SHP77 treated with DMSO at 0.1 percent for 48 hours (cell line): ENCODE data around the gene PPFIA2.

Experiments used
- DNase-seq: peaks from one replicate; lab custom pipeline; 2025; lab: John Stamatoyannopoulos, UW

Gene PPFIA2

DNA sequence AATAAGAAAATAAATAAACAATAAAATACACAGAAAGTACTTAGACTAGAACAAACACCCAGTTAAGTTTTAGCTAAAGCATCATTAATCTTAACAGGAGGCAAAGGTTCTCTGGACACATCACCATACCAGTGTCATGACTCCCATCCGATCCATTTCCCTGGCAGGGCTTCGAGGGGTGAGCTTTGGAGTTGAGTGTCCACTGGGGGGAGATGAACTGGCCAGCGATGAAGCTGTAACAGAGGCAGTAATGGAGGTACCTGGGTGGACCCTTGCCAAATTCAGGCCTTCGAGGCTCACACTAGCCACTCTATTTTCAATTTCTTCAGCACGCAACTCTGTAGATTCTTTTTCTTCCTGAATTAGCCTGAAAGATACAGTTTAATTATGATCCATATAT is 411.7 kb downstream of the PPFIA2 start:
- no peak for DNase-seq

DNA sequence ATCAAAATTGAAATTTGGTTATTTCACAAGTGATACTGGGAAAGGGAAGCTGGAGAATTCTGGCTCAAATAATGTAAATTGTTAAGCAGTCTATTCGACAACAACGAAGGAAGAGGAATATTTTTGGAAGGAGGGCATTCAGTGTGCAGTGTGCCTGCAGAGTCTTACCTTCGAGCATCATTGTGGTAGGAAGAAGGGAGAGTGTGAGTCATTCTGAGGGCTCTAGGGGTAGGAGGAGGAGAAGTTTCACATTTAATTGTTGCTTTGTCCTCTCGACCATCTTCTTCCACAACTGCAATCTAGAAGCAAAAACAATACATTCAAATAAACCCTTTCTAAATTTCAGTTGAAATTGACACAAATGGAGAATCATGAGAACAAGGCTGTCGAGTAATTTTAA is 418.2 kb downstream of the PPFIA2 start:
- DNase-seq: no peak

DNA sequence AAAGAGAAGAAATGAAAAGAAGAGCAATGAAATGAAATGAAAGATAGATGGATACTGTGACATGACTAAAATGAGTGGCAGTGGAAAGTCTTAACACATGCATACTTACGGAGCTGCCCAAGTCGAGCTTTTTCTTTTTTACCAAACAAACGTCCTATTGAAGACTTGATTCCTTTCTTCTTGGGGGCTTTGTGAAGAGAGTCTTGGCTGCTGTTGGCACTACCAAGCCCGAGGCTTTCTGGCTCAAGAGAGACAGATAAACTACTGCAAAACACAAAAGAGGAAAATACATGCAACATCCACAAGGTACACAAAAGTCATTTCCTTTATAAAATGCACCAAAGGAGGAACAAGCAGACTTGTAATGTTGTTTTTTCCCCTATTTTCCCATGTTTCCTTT is 420.1 kb downstream of the PPFIA2 start:
- DNase-seq: no peak

DNA sequence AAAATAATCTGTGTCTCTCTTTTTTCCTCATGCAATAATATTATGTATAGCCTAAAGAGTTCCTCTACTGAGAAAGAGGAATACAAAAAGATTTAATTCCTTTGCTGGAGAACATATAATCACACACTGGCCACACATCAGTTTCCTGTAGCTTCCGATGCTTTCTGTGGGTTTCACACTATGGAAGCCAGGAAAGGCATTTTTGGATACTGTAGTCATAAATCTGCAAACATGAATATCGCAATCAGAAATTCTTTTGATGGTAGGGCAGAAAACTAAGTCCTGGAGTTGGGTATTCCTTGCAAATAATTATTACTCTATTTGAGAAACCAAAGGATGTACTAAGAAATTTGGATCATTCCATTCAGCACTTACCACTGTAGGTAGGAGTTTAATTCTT is 421.3 kb downstream of the PPFIA2 start:
- DNase-seq: no peak

DNA sequence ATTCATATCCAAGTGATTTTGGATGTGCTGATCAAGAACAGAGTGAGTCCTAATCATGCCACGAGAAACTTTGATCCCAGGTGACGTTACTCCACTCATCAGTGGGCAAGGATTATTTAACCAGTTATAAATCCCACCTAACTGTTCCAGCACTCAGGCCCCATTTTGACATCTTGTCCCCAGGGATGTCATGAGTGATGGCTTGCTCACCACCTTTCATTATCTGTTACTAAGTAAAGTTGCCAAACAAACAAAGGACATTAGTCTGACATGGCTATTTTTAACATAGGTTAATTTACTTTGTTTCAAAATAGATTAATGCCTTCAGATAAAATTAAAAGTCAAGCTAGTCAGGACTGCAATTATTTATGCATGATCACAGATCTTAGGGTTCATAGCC is 425.3 kb downstream of the PPFIA2 start:
- no peak for DNase-seq

DNA sequence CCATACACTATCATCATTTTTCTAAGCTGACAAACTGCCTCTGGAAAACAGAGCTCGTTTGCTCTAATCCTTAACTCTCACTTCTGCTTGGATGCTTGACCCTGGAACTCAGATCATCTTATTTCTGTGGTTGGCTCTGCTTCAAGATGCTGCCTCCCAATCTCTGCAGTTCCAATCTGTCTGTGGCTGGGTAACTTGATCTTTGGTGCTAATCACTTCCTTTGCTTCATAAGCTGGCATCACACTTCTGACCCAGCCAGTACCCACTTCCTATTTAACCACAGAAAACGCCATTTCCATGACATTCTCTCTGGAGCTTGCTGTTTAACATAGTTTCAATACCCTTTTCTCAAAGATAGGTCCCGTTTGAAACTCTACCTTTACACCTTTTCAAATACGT is 427.1 kb downstream of the PPFIA2 start:
- no peak for DNase-seq

DNA sequence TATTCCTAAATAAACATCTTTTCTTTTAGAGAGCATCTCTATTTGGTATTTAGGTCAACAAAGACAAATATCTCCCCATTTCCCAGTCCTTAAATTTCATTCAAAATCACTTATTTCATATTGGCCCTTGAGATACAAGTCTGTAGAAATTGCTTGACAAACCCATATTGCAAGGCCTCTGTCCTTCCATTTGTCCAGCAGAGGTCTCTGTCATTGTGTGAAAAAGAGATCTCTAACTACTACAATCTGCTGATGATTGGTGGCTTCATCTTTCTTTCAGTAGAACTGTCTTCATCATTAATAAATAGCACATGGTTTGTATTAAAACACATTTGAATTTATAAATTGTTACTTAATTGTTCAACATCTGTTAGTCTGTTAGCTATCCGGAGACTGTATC is 428.7 kb downstream of the PPFIA2 start:
- DNase-seq: no peak

DNA sequence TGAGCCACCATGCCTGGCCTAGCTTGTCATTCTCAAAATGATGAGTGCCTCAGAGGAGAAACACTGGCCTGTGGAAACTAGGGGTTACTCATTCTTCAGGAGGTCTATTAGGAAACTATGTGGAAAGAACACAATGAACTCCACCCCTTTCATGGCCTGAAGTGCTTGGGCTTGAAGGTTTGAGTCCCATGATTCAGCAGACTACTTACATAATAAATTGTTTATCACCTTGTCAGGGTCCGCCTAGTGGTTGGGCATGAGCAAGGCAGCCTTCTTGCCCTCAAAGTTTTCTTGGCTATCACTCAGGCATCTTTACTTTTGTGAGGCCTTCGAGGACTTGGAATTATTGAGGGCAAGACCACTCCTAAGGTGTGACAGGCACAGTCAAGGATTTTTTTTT is 430.1 kb downstream of the PPFIA2 start:
- DNase-seq: no peak

DNA sequence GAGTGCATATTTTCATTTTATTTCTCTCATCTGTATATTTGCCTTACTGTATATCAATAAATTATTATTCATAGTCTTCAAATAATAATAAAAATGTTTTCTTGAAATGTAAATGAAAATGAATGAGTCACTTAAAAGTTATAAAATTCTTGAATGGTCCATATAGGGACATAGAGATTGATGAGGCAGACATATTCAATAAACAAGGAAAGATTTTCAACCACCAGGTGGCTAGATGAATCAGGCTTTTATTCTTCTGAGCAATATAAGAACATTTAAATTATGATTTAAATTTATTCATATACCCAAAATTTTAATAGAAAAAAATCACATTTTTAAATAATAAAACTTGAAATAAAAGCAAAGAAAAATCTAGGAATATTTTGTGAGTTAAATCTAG is 431.7 kb downstream of the PPFIA2 start:
- DNase-seq: no peak

DNA sequence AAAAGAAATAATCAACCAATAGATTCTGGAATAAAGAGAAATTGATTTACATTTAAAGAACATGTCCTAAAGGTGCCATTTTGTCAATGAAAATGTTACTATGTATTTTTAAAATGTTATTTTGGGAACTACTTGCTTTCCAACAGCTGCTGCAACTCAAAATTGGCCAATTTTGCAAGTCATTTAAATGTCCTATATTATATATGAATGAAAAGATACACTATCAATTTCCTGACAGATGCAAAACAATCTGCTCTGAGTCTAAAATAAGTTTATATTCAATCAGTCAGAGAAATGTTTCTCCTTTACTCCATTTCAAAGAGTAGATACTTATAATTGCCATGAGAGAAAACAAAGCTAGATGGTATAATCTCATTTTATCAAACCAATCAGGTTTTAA is 434.1 kb downstream of the PPFIA2 start:
- no peak for DNase-seq

DNA sequence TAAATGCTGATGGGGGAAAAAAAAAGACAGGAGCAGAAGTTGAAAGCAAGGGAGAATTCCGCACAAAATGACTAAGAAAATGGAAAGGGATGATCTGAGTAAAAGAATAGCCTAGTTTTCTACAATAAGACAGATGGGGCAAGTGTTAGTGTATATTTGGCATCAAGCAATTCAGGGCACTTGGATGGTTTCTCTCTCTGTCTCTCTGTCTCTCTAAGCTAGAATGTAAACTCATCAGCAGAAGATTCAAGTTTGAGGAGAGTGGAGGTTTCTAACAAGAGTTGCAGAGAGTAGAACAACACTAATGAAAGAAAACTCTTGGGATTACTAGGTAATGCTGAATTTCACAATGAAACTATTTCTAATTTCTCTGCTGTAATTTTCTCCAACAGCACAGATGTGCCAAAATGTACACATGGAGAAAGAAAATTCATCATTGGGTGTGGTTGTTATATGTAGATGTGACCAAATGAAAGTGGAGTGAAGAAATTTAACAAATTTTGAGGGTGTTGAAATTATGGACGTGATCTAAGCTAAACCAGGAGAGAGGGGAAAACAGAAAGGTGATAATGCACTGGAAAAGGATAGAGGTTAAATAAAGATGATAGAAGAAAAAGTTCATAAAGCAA is 444.1 kb downstream of the PPFIA2 start:
- no peak for DNase-seq

DNA sequence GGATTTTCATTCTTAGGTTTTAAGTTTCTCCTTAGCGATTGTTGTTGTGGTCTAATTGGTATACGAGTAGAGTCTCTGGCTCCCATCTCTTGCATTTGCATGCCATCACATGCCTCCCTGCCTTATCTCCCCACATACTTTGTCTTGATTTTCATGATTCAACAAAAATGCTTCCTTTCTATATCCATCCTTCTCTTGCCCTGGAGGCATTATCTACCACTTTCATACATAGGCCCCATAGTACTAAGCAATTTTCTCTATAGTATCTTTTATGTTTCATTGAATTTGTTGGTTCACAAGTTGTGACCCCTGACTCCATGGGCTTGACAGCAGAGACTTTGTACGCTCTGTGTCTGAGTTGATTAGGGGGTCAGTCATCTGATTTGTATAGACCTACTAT is 455.2 kb downstream of the PPFIA2 start:
- DNase-seq: no peak

DNA sequence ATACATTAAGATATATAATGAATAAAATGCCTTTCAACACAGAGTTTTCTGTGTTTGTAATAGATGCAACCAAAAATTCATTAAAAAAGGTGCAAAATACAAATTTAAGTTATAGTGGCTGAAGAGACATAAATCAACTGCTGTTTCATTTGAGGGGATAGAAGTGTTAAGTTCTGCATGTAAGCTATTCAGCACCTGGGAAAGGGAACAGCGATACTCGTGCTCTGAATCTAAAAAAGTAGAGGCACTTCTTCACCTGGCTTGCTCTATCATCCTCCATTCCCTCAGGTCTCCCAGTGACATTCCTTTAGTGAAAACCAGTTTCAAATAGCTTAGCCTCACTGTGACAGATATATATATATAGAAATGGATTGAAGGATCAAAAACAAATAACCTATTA is 458.7 kb downstream of the PPFIA2 start:
- no peak for DNase-seq

DNA sequence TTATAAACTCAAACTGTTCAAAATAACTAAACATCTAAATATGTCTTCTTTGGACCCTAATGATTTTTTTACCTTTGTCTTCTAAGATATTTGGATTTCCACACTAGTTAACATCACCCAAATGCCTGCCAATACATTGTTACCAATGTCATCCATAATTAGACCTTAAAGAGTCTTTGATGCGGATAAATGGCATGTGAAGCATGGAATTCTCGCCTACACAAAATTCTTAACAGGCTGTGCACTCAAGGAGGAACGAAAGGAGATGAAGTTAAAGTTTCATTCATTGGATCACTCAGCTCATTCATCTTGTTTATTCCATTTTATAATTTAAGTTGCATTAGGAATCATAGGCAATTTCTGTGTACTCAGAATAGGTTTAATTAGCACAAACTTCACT is 461.5 kb downstream of the PPFIA2 start:
- DNase-seq: no peak

DNA sequence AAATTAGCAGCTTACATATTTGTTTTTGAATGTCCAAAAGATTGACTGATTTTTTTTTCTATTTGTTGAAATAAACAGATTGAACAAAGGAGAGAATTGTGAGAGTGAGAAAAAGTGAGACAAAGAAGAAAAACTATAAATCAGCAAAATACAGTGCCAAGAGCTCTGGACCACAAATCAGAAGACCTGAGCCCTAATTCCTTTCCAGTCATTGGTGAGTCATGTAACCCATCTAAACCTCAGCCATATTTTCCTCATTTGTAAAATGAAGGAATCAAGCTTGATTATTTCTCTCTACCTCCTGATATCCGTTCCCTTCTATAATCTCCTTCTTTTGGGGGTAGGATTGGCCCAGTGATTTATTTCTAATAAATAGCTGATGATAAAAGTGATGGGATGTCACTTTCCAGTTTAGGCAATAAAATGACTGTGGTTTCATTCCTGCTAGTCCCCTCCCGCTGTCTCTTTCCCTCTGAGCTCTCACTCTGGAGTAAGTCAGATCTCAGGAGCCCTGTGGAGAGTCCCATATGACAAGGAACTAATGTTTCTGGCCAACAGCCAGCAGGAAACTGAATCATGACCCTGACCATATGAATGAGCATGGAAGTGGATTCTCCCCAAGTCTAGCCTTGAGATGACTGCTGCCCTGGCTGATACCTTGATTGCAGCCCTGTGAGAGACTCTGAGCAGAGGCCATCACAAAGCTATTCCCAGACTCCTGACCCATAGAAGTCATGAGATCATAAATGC is 462.4 kb downstream of the PPFIA2 start:
- DNase-seq: no peak

DNA sequence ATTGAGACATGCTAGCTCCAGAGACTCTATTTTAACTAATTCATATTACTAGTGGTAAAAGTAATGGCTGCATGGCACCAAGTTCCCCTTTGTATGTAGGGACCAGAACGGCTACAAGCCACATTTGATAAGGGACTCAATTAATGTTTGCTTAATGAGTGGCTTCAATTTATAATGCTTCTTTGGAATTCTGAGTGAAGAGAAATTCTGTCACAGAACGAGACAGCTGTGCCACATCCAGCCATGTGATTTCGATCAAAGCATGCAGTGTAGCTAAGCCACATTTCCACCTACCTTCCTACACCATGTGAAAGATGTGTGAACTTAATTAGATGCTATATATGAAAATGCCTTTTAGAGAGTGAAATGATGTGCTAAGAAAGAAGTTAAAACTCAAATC is 463.9 kb downstream of the PPFIA2 start:
- DNase-seq: no peak

DNA sequence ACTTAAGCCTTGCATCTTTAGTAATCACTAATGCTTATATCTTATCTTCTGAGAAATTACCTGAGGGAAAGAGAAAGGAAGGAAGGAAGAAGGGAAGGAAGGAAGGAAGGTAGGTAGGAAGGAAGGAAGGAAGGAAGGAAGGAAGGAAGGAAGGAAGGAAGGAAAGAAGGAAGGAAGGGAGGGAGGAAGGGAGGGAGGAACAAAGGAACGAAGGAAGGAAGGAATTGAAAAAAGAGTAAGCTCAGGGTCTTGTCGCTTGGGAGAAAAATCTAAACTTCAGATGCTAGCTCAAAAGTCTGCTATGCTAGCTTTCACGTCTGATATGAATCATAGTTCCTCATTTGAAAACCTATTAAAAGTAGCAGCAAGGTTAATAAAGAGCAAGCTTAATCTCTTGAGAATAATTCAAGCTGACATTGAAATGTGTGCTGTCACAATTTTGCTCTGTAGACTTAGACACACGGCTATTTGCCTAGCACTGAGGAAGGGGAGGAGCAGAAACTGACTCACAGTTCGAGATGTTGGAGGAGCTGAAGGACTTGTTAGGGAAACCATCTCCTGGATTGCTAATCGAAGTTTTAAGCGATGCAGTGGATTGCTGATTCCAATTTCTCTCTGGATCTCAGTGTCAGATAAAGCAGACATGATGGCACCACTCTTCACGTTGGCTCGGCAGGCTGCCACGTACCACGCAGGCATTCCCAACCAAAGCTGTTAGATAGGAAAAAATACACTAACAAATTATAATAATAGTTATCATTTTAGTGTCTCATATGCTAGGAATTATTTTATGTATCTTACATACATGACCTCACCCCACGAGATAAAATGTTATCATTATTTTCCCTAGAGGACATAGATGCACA is 464.6 kb downstream of the PPFIA2 start:
- DNase-seq: no peak

DNA sequence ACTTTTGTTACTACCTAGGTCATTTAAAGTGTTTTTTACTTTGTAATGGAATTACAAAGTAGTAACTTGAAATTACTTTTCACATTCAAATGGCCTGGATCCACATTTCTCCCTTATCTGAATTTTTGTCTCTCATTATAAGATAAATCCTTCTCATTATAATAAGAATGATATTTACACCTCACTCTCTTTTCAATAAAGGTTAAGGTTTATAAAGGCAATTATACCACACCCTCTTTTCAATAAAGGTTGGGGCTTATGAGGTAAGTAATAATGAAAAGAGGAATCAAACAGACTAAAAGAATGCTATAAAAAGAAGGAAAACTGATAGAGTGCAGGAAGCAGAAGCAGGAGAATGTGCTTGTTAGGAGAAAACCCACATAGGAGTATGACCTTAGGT is 470.5 kb downstream of the PPFIA2 start:
- no peak for DNase-seq

DNA sequence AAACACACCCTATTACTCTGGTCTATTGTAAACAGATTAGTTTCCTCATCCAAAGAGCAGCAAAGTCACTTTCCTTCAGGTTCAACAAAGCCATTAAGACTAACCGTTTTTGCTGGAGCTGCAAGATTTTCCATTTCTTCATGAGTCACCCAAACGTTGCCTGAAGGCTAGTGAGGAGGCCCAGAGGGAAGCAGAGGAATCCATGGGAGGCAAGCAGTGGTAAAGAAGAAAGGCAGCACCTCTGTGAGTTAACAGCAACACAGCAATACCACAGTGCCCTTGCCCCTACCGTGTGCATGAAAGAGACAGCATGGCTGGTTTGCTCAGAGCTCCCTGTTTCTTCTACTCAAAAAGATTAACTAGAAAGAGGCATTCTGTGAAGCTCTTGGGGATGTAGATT is 475.0 kb downstream of the PPFIA2 start:
- no peak for DNase-seq

DNA sequence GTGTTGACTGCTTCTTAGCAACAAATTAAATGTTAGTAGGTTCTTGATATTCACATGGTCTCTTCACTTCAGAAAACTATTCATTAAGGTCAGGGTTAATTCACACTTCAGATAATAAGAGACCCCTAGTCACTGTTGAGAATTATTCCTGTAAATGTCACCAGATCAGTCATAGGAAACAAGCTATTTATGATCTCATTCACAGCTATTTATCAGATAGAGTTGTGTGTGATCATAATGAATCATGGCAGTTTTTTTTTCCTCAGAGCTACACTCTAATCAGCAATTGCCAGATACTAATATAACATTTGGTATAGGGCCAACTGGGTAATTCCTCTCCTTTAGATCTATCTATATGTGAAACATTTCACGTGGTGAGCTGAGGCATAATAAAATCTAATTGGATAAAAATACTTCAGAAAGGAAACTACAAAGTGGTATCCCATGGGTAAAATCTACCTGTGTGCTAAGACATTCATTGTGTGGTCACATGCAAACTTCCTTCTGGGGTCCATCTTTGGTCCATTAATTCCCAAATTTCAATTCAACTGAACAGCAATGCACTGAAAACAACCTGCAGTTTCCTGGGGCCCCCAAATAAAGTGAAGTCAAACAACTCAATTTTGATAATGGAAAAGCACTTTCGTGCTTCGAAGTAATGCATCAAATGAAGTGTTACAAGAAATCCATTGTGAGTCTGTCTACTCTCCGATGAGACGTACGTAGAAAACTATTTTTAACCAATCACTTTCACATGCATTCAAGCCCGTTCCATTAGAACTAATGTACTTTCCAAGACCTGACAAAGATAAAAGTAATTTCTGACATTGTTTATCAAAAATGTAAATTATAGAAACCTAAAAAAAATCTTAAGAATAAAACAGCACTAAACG is 484.3 kb downstream of the PPFIA2 start:
- DNase-seq: no peak

DNA sequence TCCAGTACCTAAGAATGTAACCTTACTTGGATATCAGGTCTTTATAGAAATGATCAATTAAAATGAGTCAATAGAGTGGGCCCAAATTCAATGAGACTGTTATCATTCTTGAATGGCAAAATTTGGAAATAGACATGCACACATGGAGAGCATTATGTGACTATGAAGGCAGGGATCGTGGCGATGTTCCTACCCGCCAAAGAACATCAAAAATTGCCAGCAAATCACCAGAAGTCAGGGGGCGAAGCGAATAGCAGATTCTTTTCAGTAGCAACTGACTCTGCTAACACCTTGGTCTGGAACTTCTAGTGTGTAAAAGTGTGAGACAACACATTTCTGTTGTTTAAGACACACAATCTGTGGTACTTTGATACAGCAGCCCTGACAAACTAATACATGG is 488.8 kb downstream of the PPFIA2 start:
- no peak for DNase-seq

DNA sequence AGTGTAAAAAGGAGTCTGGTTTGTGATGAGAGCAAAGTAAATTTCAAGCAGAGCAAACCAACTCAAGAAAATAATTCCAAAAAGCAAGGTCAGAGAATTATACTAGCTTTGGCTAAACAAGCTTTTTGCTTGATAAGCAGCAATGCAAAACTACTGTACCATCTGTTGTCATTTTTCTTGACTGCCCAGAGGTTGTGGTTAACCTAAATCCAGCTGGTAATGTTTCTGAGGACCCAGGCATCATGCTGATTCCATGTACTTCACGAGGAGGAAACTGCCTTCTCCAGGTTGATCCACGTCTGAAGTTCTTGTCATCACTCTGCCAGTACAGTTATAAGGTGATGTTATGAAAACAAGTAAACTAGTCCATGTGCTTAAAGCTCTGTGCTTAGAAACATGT is 496.1 kb downstream of the PPFIA2 start:
- no peak for DNase-seq
